Panc1 (cell line): ENCODE data around the gene CACNA2D3.

Experiments
- CTCF ChIP-seq: fragments of 450-650 bp; IDR thresholded peaks from 2 replicates; pipeline ENCODE4 v1.5.1; 2017; ENCODE audit warnings: mild to moderate bottlenecking
- POLR2AphosphoS5 ChIP-seq: IDR thresholded peaks from 2 replicates; pipeline ENCODE4 v1.6.1; 2012; ENCODE audit warnings: mild to moderate bottlenecking, low read depth, low read length, moderate library complexity
- REST ChIP-seq, 2 experiments: IDR thresholded peaks; 2 replicates each; pipeline ENCODE4 v1.6.1; 2011 to 2012; ENCODE audit warnings: low read depth in 2 of 2, control low read depth in 1 of 2, low read length in 1 of 2, mild to moderate bottlenecking in 1 of 2, moderate library complexity in 1 of 2; ENCODE audit not compliant: insufficient read depth in 1 of 2
- SIN3A ChIP-seq: IDR thresholded peaks from 2 replicates; pipeline ENCODE4 v1.6.1; 2012; ENCODE audit warnings: low read depth, mild to moderate bottlenecking, low read length, moderate library complexity, borderline replicate concordance; ENCODE audit not compliant: insufficient read depth

- TF ChIP-seq CTCF = no peak
- no peak for TF ChIP-seq SIN3A
- TF ChIP-seq POLR2AphosphoS5 = no peak
- no peak for TF ChIP-seq REST (IDR thresholded peaks at IDR 0.05; ENCODE audit: insufficient read depth in 1 of 2, low read depth in 2 of 2, low read length in 1 of 2)
These were observed 191.1 kb downstream of the CACNA2D3 start for GRCh38 chr3:54313418-54313817.
